HG02938 (cell line): ENCODE results near the gene SLC1A1.

Source experiments
- ATAC-seq: cut with Tn5 transposase; IDR thresholded peaks from one replicate; pipeline ENCODE4 v1.9.1; 2021; ENCODE audit warnings: mild to moderate bottlenecking, moderate library complexity; ENCODE audit not compliant: unreplicated experiment

Gene SLC1A1

DNA sequence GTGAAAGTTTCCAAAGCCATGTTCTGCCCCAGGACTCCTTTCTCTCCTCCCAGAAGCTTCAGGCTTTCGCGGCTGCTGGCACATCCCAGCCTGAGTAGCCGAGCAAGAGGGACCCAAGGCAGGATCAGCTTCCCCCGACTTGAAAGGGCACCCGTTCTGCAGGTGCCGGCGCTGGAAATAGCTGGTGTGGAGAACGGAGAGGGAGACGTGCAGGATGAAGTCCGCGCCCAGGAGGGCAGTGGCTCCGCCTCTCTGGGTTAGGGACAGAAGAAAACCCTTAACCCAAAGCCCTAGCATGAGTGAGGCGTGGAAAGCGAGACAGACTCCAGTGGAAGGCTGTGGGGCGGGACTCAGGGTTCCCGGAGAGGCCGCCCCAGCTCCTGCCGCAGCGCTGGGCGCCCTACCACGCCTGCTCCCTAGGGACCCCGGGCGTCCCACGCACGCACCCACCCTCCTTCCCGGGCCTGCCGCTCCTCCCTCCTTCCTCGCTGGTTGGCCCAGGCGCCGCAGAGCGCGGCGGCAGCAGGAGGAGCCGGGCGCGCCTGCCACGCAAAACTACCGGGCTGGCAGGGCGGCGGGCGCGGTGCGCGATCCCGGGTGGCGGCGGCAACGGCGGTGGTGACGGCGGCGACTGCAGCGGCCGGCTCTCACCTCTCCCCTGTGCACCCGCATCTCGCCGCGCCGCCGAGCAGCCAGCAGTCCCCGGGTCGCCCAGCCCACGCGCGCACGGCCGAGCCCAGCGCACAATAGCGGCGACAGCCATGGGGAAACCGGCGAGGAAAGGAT is at the start of gene SLC1A1:
Gene SLC1A1, plus strand, starts transcription at position 550 of the 786 bp plus-strand sequence. Its CDS starts 212 bp downstream, at position 762.
- peak; percentile 68 for ATAC-seq

GRCh38 chr9:4442806-4443205 is 47.5 kb upstream of the SLC1A1 start:
- ATAC-seq = no peak

DNA sequence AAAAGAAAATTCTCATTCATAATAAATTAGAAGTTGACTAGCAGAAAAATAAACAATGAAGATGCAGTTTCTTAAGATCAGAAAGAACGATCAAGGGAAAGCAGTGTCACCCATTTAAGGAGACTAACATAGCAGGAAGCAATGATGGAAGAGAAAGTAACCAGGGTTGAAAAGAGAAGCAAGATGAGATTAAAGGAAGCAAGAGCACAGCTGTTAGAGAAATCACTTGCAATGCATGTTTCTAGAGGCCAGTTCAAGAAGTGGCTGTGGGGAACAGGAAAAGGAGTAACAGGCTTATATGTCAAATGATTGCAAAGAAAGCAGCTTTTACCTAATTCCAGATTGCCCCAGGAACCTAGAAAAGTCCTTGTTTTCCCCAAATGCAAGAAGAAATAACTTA is 46.8 kb upstream of the SLC1A1 start:
- ATAC-seq = peak; percentile 62

DNA sequence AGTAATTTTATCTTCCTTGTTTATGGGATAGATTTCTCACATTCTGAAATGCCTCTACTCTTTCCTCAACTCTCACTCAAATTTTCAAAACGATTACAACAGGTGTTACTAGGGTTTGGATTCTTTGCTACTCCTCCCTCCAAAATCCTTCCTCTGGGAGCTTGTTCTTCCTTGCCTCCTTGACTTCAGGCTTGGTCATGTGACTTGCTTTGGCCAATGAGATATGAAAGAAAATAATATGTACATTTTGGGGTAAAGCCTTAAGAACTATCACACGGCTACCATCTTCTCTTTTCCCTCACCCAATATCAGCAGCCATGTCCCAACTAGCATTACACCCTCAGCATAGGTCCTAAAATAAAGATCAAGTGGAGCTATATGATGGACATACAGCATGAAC is 28.8 kb upstream of the SLC1A1 start:
- ATAC-seq = no peak

GRCh38 chr9:4463824-4464223 is 26.4 kb upstream of the SLC1A1 start:
- ATAC-seq = no peak

- peak; percentile 96 for ATAC-seq
These were observed 25.3 kb upstream of the SLC1A1 start for GRCh38 chr9:4464911-4465513.

DNA sequence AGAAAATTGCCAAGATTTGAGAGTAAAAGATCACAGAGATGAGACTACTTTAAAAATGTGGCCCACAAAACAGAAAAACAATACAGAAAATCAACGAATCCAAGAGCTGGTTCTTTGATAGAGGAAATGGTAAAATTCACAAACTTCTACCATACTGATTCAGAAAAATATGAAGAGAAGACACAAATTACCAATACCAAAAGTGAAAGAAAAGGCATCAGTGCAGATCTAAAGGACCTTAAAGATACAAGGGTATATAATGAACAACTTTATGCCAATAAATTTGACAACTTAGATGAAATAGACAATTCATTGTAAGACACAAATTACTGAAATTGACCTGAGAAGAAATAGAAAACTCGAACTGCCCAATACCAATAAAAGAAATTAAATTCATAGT is 24.4 kb upstream of the SLC1A1 start:
- ATAC-seq = no peak

GRCh38 chr9:4475301-4475700 is 15.0 kb upstream of the SLC1A1 start:
- no peak for ATAC-seq

- ATAC-seq = no peak
These were observed 4.1 kb upstream of the SLC1A1 start for GRCh38 chr9:4486176-4486575.

DNA sequence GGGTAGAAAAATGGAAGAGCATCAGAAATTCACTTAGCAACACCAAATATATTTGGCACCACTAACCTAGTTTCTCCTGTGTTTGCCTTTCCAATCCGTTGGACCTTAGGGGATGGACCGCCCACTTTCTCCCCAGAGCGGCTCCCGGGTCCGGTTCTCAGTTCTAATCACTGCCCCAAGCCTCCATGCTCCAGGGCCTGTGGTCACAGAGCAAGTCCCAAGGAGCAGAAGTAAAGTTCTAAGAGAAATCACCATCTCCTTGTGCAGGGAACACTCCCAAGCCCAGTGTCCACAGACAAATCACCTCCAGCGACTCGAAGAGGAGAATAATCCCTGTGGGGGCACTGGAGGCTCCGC is 728 bp upstream of the SLC1A1 start:
- no peak for ATAC-seq

- peak; percentile 5 for ATAC-seq
These were observed 697 bp downstream of the SLC1A1 start for GRCh38 chr9:4490705-4491625.

- ATAC-seq = no peak
These were observed 1.3 kb downstream of the SLC1A1 start for GRCh38 chr9:4491626-4491975.

GRCh38 chr9:4494332-4494731 is 4.1 kb downstream of the SLC1A1 start:
- ATAC-seq = no peak

DNA sequence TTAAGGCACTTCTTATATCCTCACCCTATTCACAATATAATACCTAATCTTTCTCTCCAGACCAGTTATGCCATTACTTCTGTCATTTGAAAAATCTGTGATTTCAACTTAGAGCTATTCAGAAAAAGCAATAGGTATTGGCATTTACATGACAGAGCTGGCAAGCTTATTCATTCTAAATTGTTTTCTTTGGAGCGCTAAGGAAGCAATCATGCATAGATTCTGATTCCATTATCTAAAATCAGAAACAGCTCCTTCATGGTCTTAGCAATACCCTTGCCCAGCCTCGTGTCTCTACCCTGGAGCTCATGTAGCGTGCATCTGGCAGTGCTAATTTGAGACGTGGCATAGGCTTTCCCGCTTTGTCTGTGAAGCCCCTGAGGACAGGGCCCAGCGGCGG is 4.5 kb downstream of the SLC1A1 start:
- no peak for ATAC-seq

GRCh38 chr9:4495537-4495936 is 5.3 kb downstream of the SLC1A1 start:
- ATAC-seq = no peak

DNA sequence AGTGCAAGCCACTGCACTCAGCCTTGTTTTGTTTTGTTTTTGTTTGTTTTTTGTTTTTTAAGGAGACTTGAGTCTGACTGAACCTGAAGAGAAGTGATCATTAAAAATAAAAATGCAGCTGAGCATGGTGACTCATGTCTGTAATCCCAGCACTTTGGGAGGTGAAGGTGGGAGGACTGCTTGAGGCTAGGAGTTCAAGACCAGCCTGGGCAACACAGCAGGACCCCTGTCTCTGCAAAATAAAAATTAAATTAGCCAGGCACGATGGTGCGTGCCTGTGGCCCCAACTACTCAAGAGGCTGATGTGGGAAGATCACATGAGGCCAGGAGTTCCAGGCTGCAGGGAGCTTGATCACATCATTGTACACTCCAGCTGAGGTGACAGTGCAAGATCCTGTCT is 6.2 kb downstream of the SLC1A1 start:
- no peak for ATAC-seq

- no peak for ATAC-seq
These were observed 7.1 kb downstream of the SLC1A1 start for GRCh38 chr9:4497395-4497794.

DNA sequence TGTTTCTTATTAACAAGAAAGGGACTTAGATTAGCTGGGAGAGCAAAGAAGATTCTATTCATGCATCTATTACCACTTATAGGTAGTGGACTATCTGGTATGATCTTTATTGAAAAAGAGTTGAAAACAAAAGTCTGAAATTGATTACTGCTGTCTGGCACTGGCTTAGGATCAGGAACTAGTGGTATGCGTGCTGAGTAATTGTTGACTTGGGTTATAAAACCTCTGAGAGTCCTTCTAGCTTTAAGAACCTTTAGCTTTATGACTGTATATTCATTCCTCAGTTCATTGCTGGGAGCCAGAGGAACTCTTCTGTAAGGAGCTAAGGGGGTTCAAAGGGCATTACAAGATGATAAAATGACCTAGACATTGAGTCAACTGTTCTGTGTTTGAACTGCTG is 7.6 kb downstream of the SLC1A1 start:
- ATAC-seq = no peak

- no peak for ATAC-seq
These were observed 9.6 kb downstream of the SLC1A1 start for GRCh38 chr9:4499917-4500316.

- ATAC-seq = no peak
These were observed 10.9 kb downstream of the SLC1A1 start for GRCh38 chr9:4501147-4501507.

DNA sequence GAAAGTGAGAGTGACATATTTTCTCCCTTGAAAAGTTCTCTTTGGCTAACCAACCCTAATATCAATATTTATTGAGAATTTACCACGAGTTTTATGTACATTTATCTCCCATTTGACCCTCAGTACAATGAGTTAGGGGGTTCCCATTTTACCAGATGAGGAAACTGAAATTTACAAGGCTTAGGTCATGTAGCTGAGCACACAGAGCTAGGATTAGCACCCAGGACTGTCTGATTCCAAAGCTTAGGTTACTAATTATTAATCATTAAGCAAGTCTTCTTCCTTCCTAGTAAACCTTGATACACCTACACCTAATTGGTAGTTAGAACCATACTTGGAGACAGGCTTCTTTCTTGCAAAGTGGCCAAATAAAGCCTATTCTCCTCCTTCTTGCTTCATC is 12.2 kb downstream of the SLC1A1 start:
- no peak for ATAC-seq

GRCh38 chr9:4503103-4503502 is 12.8 kb downstream of the SLC1A1 start:
- ATAC-seq = no peak
